Endothelial cell (in vitro differentiated cells): Measurements from ENCODE around the gene MFSD6L. TPM values are rescaled to one million over a fixed set of nuclear protein-coding genes. Genes with fewer than 3 reads are reported as not detected.

Source experiments
- DNase-seq: peaks from one replicate; pipeline ENCODE4 v3.0.0; 2021; ENCODE audit warnings: low spot score
- H3K27ac Mint-ChIP-seq: one replicate; pipeline ENCODE4 v1.8.0; 2021; ENCODE audit warnings: mixed read lengths, inconsistent platforms; ENCODE audit not compliant: unreplicated experiment
- H3K27me3 Mint-ChIP-seq: one replicate; pipeline ENCODE4 v1.8.0; 2021; ENCODE audit warnings: mild to moderate bottlenecking, moderate library complexity, mixed read lengths, inconsistent platforms; ENCODE audit not compliant: unreplicated experiment
- H3K36me3 Mint-ChIP-seq: one replicate; pipeline ENCODE4 v1.8.0; 2021; ENCODE audit warnings: mild to moderate bottlenecking, low read depth, mixed read lengths, inconsistent platforms; ENCODE audit not compliant: unreplicated experiment
- H3K4me1 Mint-ChIP-seq: one replicate; pipeline ENCODE4 v1.8.0; 2021; ENCODE audit warnings: mild to moderate bottlenecking, mixed read lengths, inconsistent platforms; ENCODE audit not compliant: unreplicated experiment
- H3K4me3 Mint-ChIP-seq: one replicate; pipeline ENCODE4 v1.8.0; 2021; ENCODE audit warnings: mild to moderate bottlenecking, mixed read lengths, inconsistent platforms; ENCODE audit not compliant: unreplicated experiment
- H3K9me3 Mint-ChIP-seq: one replicate; pipeline ENCODE4 v1.8.0; 2021; ENCODE audit warnings: mixed read lengths, inconsistent platforms; ENCODE audit not compliant: unreplicated experiment
- CTCF ChIP-seq: fragments of 200-600 bp; sonication (generic); IDR thresholded peaks from one replicate; pipeline ENCODE4 v1.5.0; 2021; ENCODE audit warnings: antibody characterized with exemption; ENCODE audit not compliant: unreplicated experiment
- long read RNA-seq: library from polyadenylated mRNA; unstranded; transcript quantifications from one replicate; pipeline ENCODE4 v2.0.0, GENCODE V29; 2020; ENCODE audit not compliant: unreplicated experiment
- total RNA-seq: library from RNA; stranded (reverse); fragmentation: NEBNext Ultra II Directional; extraction: Animal tissue kit (Norgen Biotek cat#: 25700); gene quantifications from one replicate; pipeline ENCODE4 v1.2.1, GENCODE V29; 2021; ENCODE audit not compliant: unreplicated experiment

MFSD6L gene
- not detected for total RNA-seq
- long read RNA-seq, result 0 reads

DNA sequence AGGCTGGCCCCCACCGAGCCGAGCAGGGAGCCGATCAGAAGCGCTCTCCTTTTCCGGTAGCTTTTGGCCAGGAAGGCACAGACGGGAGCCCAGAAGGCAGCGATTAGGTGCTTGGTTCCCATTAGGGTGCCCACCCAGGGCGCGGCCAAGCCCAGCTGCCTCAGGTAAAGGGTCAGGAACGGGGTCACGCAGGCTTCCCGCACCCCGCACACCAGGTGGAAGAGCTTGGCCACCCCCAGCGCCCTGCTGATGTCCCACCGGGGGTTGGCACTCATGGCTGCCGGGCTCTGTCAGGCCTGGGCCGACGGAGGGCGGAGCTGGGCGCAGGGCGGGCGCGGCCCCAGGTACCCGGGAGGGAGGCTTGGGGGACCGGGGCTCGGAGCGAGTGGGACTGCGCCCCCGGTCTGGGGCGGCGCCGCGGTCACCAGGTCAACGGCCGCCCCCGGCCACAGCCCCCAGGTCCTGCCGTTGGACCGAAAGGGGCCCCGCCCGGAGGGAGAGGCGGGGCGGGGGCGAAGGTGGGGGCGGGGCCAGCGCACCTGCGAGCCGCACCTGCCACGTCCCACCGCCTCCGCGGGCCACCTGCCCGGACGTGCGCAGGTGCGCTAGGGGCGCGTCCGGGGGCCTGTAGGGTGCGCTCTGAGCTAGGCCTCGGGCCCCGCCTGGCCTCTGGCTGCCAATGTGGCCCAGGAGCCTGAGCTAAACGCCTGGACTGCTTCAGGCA, at the start of gene MFSD6L:
TSS of gene MFSD6L (minus strand) at position 520 of the 724 bp plus-strand sequence. CDS start at position 275, 245 bp downstream.
- Mint-ChIP-seq H3K27me3 (peaks cover 10% of the 10 kb centered on the region), H3K4me1 (peaks cover 11% of the 10 kb centered on the region)

GRCh38 chr17:8847891-8848290, 48.7 kb upstream of the MFSD6L start:
- Mint-ChIP-seq H3K27me3 (peaks cover 3% of the 10 kb centered on the region), H3K4me1 (peaks cover 8% of the 10 kb centered on the region), H3K9me3 (no peaks in the 10 kb centered on the region), H3K4me3 (no peak overlapping the region), H3K36me3 (no peaks in the 10 kb centered on the region), H3K27ac (no peak overlapping the region)
- TF ChIP-seq CTCF, result no peak
- DNase-seq, result no peak

More for the DNA sequence above, at the start of gene MFSD6L:
- no peaks in the 10 kb centered on the region for H3K36me3 Mint-ChIP-seq
- no peaks in the 10 kb centered on the region for H3K9me3 Mint-ChIP-seq
- TF ChIP-seq CTCF, result no peak
- DNase-seq, result no peak
- peak within 1 kb of the TSS; percentile 37 for H3K4me3 Mint-ChIP-seq
- no peak within 1 kb of the TSS for H3K27ac Mint-ChIP-seq

DNA sequence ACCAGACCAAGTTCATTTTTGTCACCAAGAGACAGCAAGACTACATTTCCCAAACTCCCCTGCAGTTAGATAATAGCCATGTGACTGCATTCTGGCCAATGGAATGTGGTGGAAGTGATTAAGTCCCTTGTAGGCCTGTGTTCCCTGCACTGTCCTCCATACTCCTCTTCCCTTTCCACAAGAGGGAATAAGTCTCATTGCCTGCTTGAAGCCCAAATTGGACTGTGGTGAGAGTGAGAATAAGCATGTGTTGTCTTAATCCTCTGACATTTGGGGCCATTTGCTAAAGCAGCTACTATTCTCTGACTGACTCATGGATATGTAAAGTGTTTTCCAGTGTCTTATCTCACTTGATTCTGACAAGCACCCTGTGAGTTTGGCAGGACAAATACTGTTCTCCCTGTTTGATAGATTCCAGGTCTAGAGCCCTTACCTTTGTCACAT, 47.6 kb upstream of the MFSD6L start:
- no peak for TF ChIP-seq CTCF
- Mint-ChIP-seq H3K4me1 (peaks cover 8% of the 10 kb centered on the region), H3K27me3 (peaks cover 3% of the 10 kb centered on the region), H3K27ac (no peak overlapping the region), H3K36me3 (no peaks in the 10 kb centered on the region), H3K9me3 (no peaks in the 10 kb centered on the region), H3K4me3 (no peak overlapping the region)
- DNase-seq, result no peak

- Mint-ChIP-seq H3K4me1 (peaks cover 8% of the 10 kb centered on the region), H3K27ac (no peak overlapping the region), H3K27me3 (peaks cover 5% of the 10 kb centered on the region), H3K4me3 (no peak overlapping the region), H3K36me3 (no peaks in the 10 kb centered on the region), H3K9me3 (no peaks in the 10 kb centered on the region)
- no peak for TF ChIP-seq CTCF
- no peak for DNase-seq
Observed at GRCh38 chr17:8844229-8845218, 45.4 kb upstream of the MFSD6L start.
